Activated naive CD8-positive, alpha-beta T cell treated with anti-CD3 and anti-CD28 coated beads, Interleukin-2, amount 10 ng/mL, durations not matched to agents 7 days and 5 days (primary cell): ENCODE measurements around the gene SLC22A5. TPM values are rescaled to one million over a fixed set of nuclear protein-coding genes. Genes with fewer than 3 reads are reported as not detected.
A peak's percentile ranks its signal among the peaks of the same experiment; 100 is the strongest.
"Not testable (repeated sequence)": the region's sequence is repeated elsewhere in the genome, so short reads cannot be mapped to it uniquely, and the experiment has no call there.

Source experiments
- ATAC-seq: fragments of 150-1000 bp; cut with Tn5 transposase; one replicate; pipeline ENCODE4 v1.10.0; 2021; ENCODE audit warnings: low read depth, moderate library complexity
- POLR2A ChIA-PET: fragments of 350-600 bp; sonication (Branson Sonifier 250); formaldehyde crosslinking; loops from one replicate; lab custom pipeline; 2021; ENCODE audit warnings: antibody characterized with exemption; lab: Charles Lee
- DNase-seq: peaks from one replicate; pipeline ENCODE4 v3.0.0; 2021
- H3K27ac Mint-ChIP-seq: one replicate; pipeline ENCODE4 v1.8.0; 2022; ENCODE audit warnings: mild to moderate bottlenecking, mixed read lengths
- H3K27me3 Mint-ChIP-seq: one replicate; pipeline ENCODE4 v1.8.0; 2022; ENCODE audit warnings: mild to moderate bottlenecking, moderate library complexity, mixed read lengths
- H3K36me3 Mint-ChIP-seq: one replicate; pipeline ENCODE4 v1.8.0; 2021; ENCODE audit warnings: mild to moderate bottlenecking, mixed read lengths
- H3K4me1 Mint-ChIP-seq: one replicate; pipeline ENCODE4 v1.8.0; 2021; ENCODE audit warnings: mixed read lengths
- H3K4me3 Mint-ChIP-seq: one replicate; pipeline ENCODE4 v1.8.0; 2022; ENCODE audit warnings: mild to moderate bottlenecking, moderate library complexity, mixed read lengths
- H3K9me3 Mint-ChIP-seq: one replicate; pipeline ENCODE4 v1.8.0; 2021; ENCODE audit warnings: mixed read lengths
- total RNA-seq, 2 experiments: library from RNA; stranded (reverse); gene quantifications; one replicate each; pipeline ENCODE4 v1.2.3, GENCODE V29; 2021

The SLC22A5 gene
- total RNA-seq, 2 experiments from 2014 or later, result 5.1 to 6.0 TPM

DNA sequence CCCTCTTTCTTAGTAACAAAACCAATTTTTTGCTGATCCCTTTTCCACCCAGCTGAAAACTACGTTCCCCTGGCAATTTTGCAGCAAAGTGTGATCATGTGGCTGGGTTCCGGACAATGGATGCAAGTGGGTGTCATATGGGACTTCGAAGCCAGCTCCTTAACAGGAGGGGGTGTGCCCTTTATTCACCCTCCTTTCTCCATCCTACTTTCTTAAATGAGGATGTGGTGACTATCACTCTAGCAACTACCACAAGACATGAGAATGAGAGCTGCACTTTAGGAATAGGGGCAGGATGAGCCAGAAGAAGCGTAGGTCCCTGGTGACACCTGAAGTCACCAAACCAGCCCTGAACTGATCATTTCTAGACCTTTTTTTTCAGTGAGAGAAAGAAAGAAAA lies 62.1 kb downstream of the SLC22A5 start:
- peak overlapping the region; percentile 23 for H3K4me3 Mint-ChIP-seq
- H3K27me3 Mint-ChIP-seq, result no peaks in the 10 kb centered on the region
- peaks cover 54% of the 10 kb centered on the region for H3K36me3 Mint-ChIP-seq
- ATAC-seq (no peak), DNase-seq (no peak)
- H3K9me3 Mint-ChIP-seq, result no peaks in the 10 kb centered on the region
- peaks cover 78% of the 10 kb centered on the region for H3K4me1 Mint-ChIP-seq
- POLR2A ChIA-PET, result interaction anchor here (0.8 to 4.9 kb wide), 7 partner anchors 9 to 64 kb away, joined by 3 to 32 read pairs (median 7); partner anchors contain the start of gene IRF1
- H3K27ac Mint-ChIP-seq, result peak overlapping the region; percentile 72

GRCh38 chr5:132433141-132433540 lies 63.6 kb downstream of the SLC22A5 start:
- Mint-ChIP-seq H3K27ac (peak overlapping the region; percentile 72), H3K27me3 (no peaks in the 10 kb centered on the region), H3K4me3 (no peak overlapping the region), H3K36me3 (peaks cover 54% of the 10 kb centered on the region), H3K9me3 (no peaks in the 10 kb centered on the region), H3K4me1 (peaks cover 77% of the 10 kb centered on the region)
- POLR2A ChIA-PET, result interaction anchor here (0.8 to 4.9 kb wide), 3 partner anchors 13 to 47 kb away, joined by 3 to 32 read pairs (median 4); no protein-coding TSS in a partner anchor
- DNase-seq (no peak), ATAC-seq (no peak)

- H3K4me3 Mint-ChIP-seq, result no peak overlapping the region
- H3K4me1 Mint-ChIP-seq, result peaks cover 77% of the 10 kb centered on the region
- DNase-seq (no peak), ATAC-seq (no peak)
- peaks cover 47% of the 10 kb centered on the region for H3K36me3 Mint-ChIP-seq
- H3K27me3 Mint-ChIP-seq, result no peaks in the 10 kb centered on the region
- H3K9me3 Mint-ChIP-seq, result no peaks in the 10 kb centered on the region
- POLR2A ChIA-PET, result interaction anchor here (3.7 to 6.1 kb wide), 4 partner anchors 22 to 56 kb away, joined by 32 to 57 read pairs (median 40); partner anchors contain the start of gene IRF1
- peak overlapping the region; percentile 39 for H3K27ac Mint-ChIP-seq
These were observed 65.1 kb downstream of the SLC22A5 start for GRCh38 chr5:132434416-132435286.

DNA sequence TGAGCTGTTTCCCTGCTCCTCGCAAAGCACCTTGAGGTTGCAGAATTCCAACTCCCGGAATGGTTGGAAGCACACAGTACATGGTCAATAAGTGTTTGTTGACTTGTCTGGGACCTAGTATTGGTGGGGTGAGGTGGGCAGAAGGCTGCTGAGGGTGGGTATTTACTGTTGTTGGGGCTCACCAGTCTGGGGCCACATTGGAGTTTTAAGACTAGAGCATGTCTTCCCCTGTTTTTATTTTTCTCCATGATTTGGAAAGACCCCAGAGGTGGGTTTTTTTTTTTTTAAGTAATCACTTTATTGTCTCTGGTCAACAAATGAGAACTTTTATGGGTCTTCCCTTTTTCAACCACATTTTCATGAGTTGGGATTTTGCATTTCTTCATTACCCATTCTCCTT lies 65.9 kb downstream of the SLC22A5 start:
- Mint-ChIP-seq H3K36me3 (peaks cover 46% of the 10 kb centered on the region), H3K9me3 (no peaks in the 10 kb centered on the region), H3K4me1 (peaks cover 76% of the 10 kb centered on the region), H3K27me3 (no peaks in the 10 kb centered on the region), H3K4me3 (no peak overlapping the region), H3K27ac (peak overlapping the region; percentile 69)
- DNase-seq (no peak), ATAC-seq (no peak)
- POLR2A ChIA-PET, result interaction anchor here (3.7 to 6.1 kb wide), 4 partner anchors 8 to 55 kb away, joined by 36 to 65 read pairs (median 51); partner anchors contain the start of gene IRF1

GRCh38 chr5:132435886-132436285 lies 66.4 kb downstream of the SLC22A5 start:
- POLR2A ChIA-PET, result interaction anchor here (1.1 to 6.1 kb wide), 7 partner anchors 9 to 55 kb away, joined by 4 to 65 read pairs (median 43); partner anchors contain the start of gene IRF1

DNA sequence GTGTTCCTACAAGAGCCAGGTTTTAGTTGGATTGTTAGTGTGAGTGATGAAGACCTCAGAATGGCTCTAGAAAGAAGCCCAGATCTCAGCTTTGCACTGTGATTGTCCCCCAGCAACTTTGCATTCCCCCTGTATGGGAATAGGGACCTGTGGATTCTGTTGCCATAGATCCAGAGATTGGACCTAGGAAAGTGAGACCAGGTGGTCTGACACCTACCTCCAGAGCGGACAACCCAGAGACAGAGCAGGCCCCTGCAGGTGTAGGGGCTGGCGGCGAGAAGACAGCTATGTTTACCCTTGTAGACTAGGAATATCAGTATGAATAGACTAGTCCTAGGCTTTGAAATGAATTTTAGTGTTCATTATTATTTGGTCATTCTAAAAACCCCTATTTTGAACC lies 67.4 kb downstream of the SLC22A5 start:
- Mint-ChIP-seq H3K4me1 (peaks cover 73% of the 10 kb centered on the region), H3K27ac (peak overlapping the region; percentile 86), H3K4me3 (peak overlapping the region; percentile 66), H3K27me3 (no peaks in the 10 kb centered on the region), H3K36me3 (peaks cover 50% of the 10 kb centered on the region), H3K9me3 (no peaks in the 10 kb centered on the region)
- DNase-seq, result no peak
- POLR2A ChIA-PET, result interaction anchor here (1.1 to 6.1 kb wide), 9 partner anchors 10 to 54 kb away, joined by 3 to 65 read pairs (median 36); partner anchors contain the start of gene IRF1
- ATAC-seq, result no peak

More at GRCh38 chr5:132435886-132436285, 66.4 kb downstream of the SLC22A5 start:
- Mint-ChIP-seq H3K4me1 (peaks cover 72% of the 10 kb centered on the region), H3K9me3 (no peaks in the 10 kb centered on the region), H3K27me3 (no peaks in the 10 kb centered on the region), H3K36me3 (peaks cover 46% of the 10 kb centered on the region), H3K27ac (peak overlapping the region; percentile 69), H3K4me3 (no peak overlapping the region)
- ATAC-seq, result no peak
- DNase-seq, result no peak

DNA sequence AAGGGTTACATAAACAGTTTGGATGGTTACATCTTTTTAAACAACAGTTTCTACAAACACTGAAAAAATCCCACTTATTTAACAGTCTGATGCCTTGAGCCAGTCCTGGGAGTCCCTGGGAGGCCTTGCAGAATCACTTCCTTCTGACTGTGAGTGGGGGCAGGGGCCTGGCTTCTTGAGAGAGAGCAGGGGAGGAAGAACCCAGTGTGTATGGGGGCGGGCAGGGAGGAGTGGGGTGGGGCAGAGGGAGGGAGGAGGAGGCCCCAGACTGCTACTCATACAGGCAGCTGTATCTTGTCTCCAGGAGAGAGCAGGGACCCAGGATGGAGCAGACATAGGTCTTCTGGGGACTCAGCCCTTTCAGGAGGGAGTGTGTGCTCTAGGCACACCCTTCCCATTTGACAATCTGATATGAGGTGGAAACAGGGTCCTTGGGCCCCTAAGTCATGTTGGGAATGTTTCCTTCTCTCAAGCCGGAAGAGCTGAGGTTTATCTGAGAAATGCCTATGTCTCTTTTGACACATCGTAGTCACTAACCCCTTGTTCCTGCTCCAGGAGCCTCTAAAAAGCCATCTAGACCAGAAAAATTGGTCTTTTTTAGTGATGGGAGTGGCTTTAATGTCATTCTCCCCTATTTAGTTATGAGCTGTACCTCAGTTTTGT lies 68.2 kb downstream of the SLC22A5 start:
- peak; percentile 65 for DNase-seq
- Mint-ChIP-seq H3K27me3 (no peaks in the 10 kb centered on the region), H3K4me1 (peaks cover 73% of the 10 kb centered on the region), H3K4me3 (peak overlapping the region; percentile 66), H3K27ac (peak overlapping the region; percentile 86), H3K36me3 (peaks cover 48% of the 10 kb centered on the region), H3K9me3 (no peaks in the 10 kb centered on the region)
- ATAC-seq, result peak; percentile 98
- POLR2A ChIA-PET, result interaction anchor here (0.7 to 6.1 kb wide), 14 partner anchors 9 to 58 kb away, joined by 3 to 65 read pairs (median 6); partner anchors contain the start of gene IRF1

GRCh38 chr5:132438267-132438645 lies 68.7 kb downstream of the SLC22A5 start:
- peak overlapping the region; percentile 86 for H3K27ac Mint-ChIP-seq
- H3K27me3 Mint-ChIP-seq, H3K9me3 Mint-ChIP-seq, DNase-seq, ATAC-seq: not testable (repeated sequence)
- POLR2A ChIA-PET, result interaction anchor here (0.7 to 6.1 kb wide), 13 partner anchors 9 to 58 kb away, joined by 3 to 65 read pairs (median 6); partner anchors contain the start of gene IRF1
- peaks cover 48% of the 10 kb centered on the region for H3K36me3 Mint-ChIP-seq
- peaks cover 75% of the 10 kb centered on the region for H3K4me1 Mint-ChIP-seq
- H3K4me3 Mint-ChIP-seq, result peak overlapping the region; percentile 66

- H3K27me3 Mint-ChIP-seq, result no peaks in the 10 kb centered on the region
- H3K4me3 Mint-ChIP-seq, result peak overlapping the region; percentile 28
- DNase-seq (no peak), ATAC-seq (no peak)
- peaks cover 77% of the 10 kb centered on the region for H3K4me1 Mint-ChIP-seq
- peak overlapping the region; percentile 86 for H3K27ac Mint-ChIP-seq
- POLR2A ChIA-PET, result interaction anchor here (1.0 to 6.1 kb wide), 14 partner anchors 8 to 57 kb away, joined by 3 to 65 read pairs (median 4); partner anchors contain the start of gene IRF1
- H3K36me3 Mint-ChIP-seq, result peaks cover 50% of the 10 kb centered on the region
- no peaks in the 10 kb centered on the region for H3K9me3 Mint-ChIP-seq
These were observed 69.4 kb downstream of the SLC22A5 start for GRCh38 chr5:132438917-132439316.

GRCh38 chr5:132439521-132440089 lies 70.1 kb downstream of the SLC22A5 start:
- Mint-ChIP-seq H3K27ac (peak overlapping the region; percentile 86), H3K4me1 (peaks cover 76% of the 10 kb centered on the region), H3K36me3 (peaks cover 48% of the 10 kb centered on the region), H3K9me3 (no peaks in the 10 kb centered on the region), H3K4me3 (peak overlapping the region; percentile 3), H3K27me3 (no peaks in the 10 kb centered on the region)
- ATAC-seq, result no peak
- POLR2A ChIA-PET, result interaction anchor here (1.0 to 6.1 kb wide), 12 partner anchors 11 to 57 kb away, joined by 3 to 65 read pairs (median 5); partner anchors contain the start of gene IRF1
- DNase-seq, result no peak

GRCh38 chr5:132444061-132444460 lies 74.6 kb downstream of the SLC22A5 start:
- peaks cover 2% of the 10 kb centered on the region for H3K9me3 Mint-ChIP-seq
- H3K27ac Mint-ChIP-seq, result peak overlapping the region; percentile 37
- H3K36me3 Mint-ChIP-seq, result peaks cover 63% of the 10 kb centered on the region
- DNase-seq (no peak), ATAC-seq (no peak)
- H3K4me1 Mint-ChIP-seq, result peaks cover 62% of the 10 kb centered on the region
- H3K4me3 Mint-ChIP-seq, result no peak overlapping the region
- no peaks in the 10 kb centered on the region for H3K27me3 Mint-ChIP-seq
- POLR2A ChIA-PET, result interaction anchor here (0.9 to 2.1 kb wide), 6 partner anchors 11 to 46 kb away, joined by 3 to 15 read pairs (median 4); partner anchors contain the start of gene IRF1
